Coronary artery (tissue), 2 donors: ENCODE measurements around the gene AHCY.
"Not testable (repeated sequence)": the region's sequence is repeated elsewhere in the genome, so short reads cannot be mapped to it uniquely, and the experiment has no call there.

ENCODE experiments used
- DNase-seq: peaks from one replicate; pipeline ENCODE4 v3.0.0-alpha.2; 2017; ENCODE audit warnings: low spot score
- H3K27ac ChIP-seq, 2 donors: fragments of 200-600 bp; sonication (generic); one replicate each; pipeline ENCODE4 v1.5.1; 2016 to 2019
- H3K4me3 ChIP-seq: fragments of 200-600 bp; sonication (generic); 2 replicates; pipeline ENCODE4 v1.5.1; 2016; ENCODE audit warnings: mild to moderate bottlenecking, moderate library complexity
- TF ChIP-seq, protein P1 (sequence below): fragments of 200-600 bp; sonication (generic); IDR thresholded peaks from one replicate; pipeline ENCODE4 v1.5.1; 2019; ENCODE audit warnings: antibody characterized with exemption

The AHCY gene

GRCh38 chr20:34300809-34301586, 2.2 kb downstream of the AHCY start:
- no peak for DNase-seq
- TF ChIP-seq, protein P1, sequence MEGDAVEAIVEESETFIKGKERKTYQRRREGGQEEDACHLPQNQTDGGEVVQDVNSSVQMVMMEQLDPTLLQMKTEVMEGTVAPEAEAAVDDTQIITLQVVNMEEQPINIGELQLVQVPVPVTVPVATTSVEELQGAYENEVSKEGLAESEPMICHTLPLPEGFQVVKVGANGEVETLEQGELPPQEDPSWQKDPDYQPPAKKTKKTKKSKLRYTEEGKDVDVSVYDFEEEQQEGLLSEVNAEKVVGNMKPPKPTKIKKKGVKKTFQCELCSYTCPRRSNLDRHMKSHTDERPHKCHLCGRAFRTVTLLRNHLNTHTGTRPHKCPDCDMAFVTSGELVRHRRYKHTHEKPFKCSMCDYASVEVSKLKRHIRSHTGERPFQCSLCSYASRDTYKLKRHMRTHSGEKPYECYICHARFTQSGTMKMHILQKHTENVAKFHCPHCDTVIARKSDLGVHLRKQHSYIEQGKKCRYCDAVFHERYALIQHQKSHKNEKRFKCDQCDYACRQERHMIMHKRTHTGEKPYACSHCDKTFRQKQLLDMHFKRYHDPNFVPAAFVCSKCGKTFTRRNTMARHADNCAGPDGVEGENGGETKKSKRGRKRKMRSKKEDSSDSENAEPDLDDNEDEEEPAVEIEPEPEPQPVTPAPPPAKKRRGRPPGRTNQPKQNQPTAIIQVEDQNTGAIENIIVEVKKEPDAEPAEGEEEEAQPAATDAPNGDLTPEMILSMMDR: no peak
- H3K4me3 ChIP-seq: no peak overlapping the region
- H3K27ac ChIP-seq: no peak overlapping the region

DNA sequence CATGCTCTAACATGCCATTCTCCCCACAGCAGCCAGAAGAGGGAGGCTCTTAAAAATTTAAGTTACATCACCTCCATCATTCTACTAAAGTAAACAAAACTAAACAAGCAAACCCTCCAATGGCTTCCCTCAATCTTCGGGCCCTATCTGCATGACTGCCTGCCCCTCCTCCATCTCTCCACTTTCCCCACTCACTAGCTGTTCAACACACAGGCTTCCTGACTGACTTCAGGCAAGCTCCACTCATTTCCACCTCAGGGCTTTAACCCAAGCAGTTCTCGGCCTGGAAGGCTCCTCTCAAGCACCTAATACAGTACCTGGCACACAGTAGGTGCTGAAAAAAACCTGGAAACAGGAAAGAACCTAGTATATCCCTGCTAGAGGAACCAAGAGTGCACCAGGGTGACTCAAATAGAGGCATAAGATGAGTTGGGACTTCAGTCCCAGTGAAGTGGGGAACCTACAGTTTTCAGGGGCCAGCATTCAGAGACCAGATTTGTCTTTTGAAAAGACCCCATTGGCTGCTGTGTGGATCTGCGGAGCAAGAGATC, 2.8 kb downstream of the AHCY start:
- no peak overlapping the region for H3K27ac ChIP-seq
- TF ChIP-seq, protein P1: no peak
- no peak overlapping the region for H3K4me3 ChIP-seq
- DNase-seq: no peak

GRCh38 chr20:34299556-34300255, 3.4 kb downstream of the AHCY start:
- TF ChIP-seq, protein P1: no peak
- Histone ChIP-seq H3K27ac (no peak overlapping the region), H3K4me3 (no peak overlapping the region)
- no peak for DNase-seq

- H3K4me3 ChIP-seq, H3K27ac ChIP-seq, DNase-seq: not testable (repeated sequence)
Measured at GRCh38 chr20:34298294-34298784, 4.8 kb downstream of the AHCY start.

DNA sequence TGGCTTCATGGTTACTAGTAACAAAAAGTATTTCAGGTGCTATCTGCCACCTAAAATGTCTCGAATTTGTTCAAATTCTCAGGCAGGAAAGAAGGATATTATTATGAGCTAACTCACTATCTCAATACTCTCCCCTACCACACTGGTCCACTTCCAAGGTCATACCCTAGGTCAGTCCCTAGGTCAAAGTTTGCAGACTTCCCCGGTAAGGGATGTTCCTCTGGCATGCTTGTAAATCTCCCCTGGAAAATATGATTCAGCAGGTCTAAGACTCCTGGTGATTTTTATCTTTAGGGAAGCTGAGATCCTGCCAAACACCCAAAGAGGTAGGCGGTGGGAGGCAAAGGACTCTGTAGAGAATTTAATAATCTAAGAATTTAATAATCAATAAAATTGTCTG, 6.7 kb downstream of the AHCY start:
- Histone ChIP-seq H3K4me3 (no peak overlapping the region), H3K27ac (no peak overlapping the region)
- TF ChIP-seq, protein P1: no peak
- no peak for DNase-seq

- DNase-seq: no peak
- H3K27ac ChIP-seq: no peak overlapping the region
- no peak overlapping the region for H3K4me3 ChIP-seq
- TF ChIP-seq, protein P1: no peak
Measured at GRCh38 chr20:34295284-34295683, 7.9 kb downstream of the AHCY start.

DNA sequence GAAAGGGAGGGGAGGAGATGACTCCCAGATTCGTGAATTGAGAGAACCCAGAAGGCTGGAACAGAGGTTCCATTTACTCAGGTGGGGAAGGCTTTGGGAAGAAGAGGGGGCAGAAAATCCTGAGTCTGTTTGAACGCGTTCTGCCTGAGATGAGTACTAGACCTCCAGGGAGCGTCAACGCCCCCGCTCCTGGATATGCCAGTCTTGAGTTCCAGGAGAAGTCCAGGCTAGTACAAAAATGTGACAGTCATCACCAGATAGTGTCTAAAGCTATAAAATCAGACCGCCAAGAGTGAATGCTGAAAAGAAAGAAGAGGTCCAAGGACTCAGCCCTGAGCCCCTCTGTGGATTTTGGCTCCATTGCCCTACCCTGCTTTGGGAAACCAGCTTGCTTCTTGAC, 8.6 kb downstream of the AHCY start:
- TF ChIP-seq, protein P1: no peak
- no peak overlapping the region for H3K27ac ChIP-seq
- H3K4me3 ChIP-seq: no peak overlapping the region
- DNase-seq: no peak
